ENCODE results near the gene CD163. TPM values are rescaled to one million over a fixed set of nuclear protein-coding genes. Genes with fewer than 3 reads are reported as not detected.

Gene CD163
- total RNA-seq, 4 donors from 2014 or later, result 192 to 455 (median 278) TPM

- no peak overlapping the region for H3K27ac ChIP-seq
- WGBS, 2 donors, result 6 to 7% methylated on average over 1 of the region's 1 CpG
- H3K4me1 ChIP-seq, result no peaks in the 10 kb centered on the region
- no peaks in the 10 kb centered on the region for H3K27me3 ChIP-seq
- TF ChIP-seq CTCF (IDR thresholded peaks at IDR 0.05), result no peak
- TF ChIP-seq EP300 (IDR thresholded peaks at IDR 0.05), result no peak
- TF ChIP-seq POLR2A (IDR thresholded peaks at IDR 0.05), result no peak
- no peak for DNase-seq (ENCODE audit: low spot score in 2 of 2)
- no peaks in the 10 kb centered on the region for H3K9me3 ChIP-seq
- H3K36me3 ChIP-seq, result no peaks in the 10 kb centered on the region
- no peak overlapping the region for H3K4me3 ChIP-seq
Measured at GRCh38 chr12:7479771-7480170, 23.8 kb downstream of the CD163 start.

- DNase-seq (ENCODE audit: low spot score in 2 of 2), result no peak
- H3K4me3 ChIP-seq, result no peak overlapping the region
- peaks cover 0 to 12% (median 0%) of the 10 kb centered on the region in 4 donors for H3K9me3 ChIP-seq
- H3K27me3 ChIP-seq, result no peaks in the 10 kb centered on the region
- no peak overlapping the region for H3K27ac ChIP-seq
- H3K36me3 ChIP-seq, result no peaks in the 10 kb centered on the region
- TF ChIP-seq POLR2A (IDR thresholded peaks at IDR 0.05) (no peak), CTCF (IDR thresholded peaks at IDR 0.05) (no peak), EP300 (IDR thresholded peaks at IDR 0.05) (no peak)
- no peaks in the 10 kb centered on the region for H3K4me1 ChIP-seq
- 90 to 96% methylated on average over 2 to 6 of the region's 6 CpGs for WGBS, 2 donors
Measured at GRCh38 chr12:7472060-7472459, 31.5 kb downstream of the CD163 start.

- WGBS, 2 donors, result 65 to 68% methylated on average over 7 of the region's 7 CpGs
- Histone ChIP-seq H3K4me3 (no peak overlapping the region), H3K36me3 (no peaks in the 10 kb centered on the region), H3K27ac (no peak overlapping the region), H3K27me3 (no peaks in the 10 kb centered on the region), H3K9me3 (peaks cover 0 to 7% (median 0%) of the 10 kb centered on the region in 4 donors), H3K4me1 (no peaks in the 10 kb centered on the region)
- DNase-seq (ENCODE audit: low spot score in 2 of 2), result peak in 1 of 2 donors; percentile 60
- TF ChIP-seq POLR2A (IDR thresholded peaks at IDR 0.05) (no peak), EP300 (IDR thresholded peaks at IDR 0.05) (no peak), CTCF (IDR thresholded peaks at IDR 0.05) (peak; percentile 44 to 70 (median 60))
Measured at GRCh38 chr12:7460375-7461259, 43.0 kb downstream of the CD163 start.

- Histone ChIP-seq H3K4me1 (no peaks in the 10 kb centered on the region), H3K9me3 (peaks cover 0 to 5% (median 0%) of the 10 kb centered on the region in 4 donors), H3K4me3 (no peak overlapping the region), H3K27me3 (no peaks in the 10 kb centered on the region), H3K27ac (no peak overlapping the region), H3K36me3 (no peaks in the 10 kb centered on the region)
- no peak for DNase-seq (ENCODE audit: low spot score in 2 of 2)
- no peak for TF ChIP-seq CTCF (IDR thresholded peaks at IDR 0.05)
- no peak for TF ChIP-seq POLR2A (IDR thresholded peaks at IDR 0.05)
- TF ChIP-seq EP300 (IDR thresholded peaks at IDR 0.05), result no peak
- WGBS, 2 donors, result 84 to 92% methylated on average over 3 of the region's 3 CpGs
Measured at GRCh38 chr12:7459973-7460372, 43.6 kb downstream of the CD163 start.

- TF ChIP-seq CTCF (IDR thresholded peaks at IDR 0.05) (no peak), POLR2A (IDR thresholded peaks at IDR 0.05) (no peak), EP300 (IDR thresholded peaks at IDR 0.05) (no peak)
- no peak overlapping the region for H3K27ac ChIP-seq
- no peak for DNase-seq (ENCODE audit: low spot score in 2 of 2)
- peaks cover 0 to 15% (median 0%) of the 10 kb centered on the region in 4 donors for H3K9me3 ChIP-seq
- H3K4me3 ChIP-seq, result no peak overlapping the region
- no peaks in the 10 kb centered on the region for H3K36me3 ChIP-seq
- H3K4me1 ChIP-seq, result no peaks in the 10 kb centered on the region
- H3K27me3 ChIP-seq, result no peaks in the 10 kb centered on the region
- 71 to 75% methylated on average over 3 of the region's 3 CpGs for WGBS, 2 donors
Measured at GRCh38 chr12:7451756-7452155, 51.8 kb downstream of the CD163 start.

All from tibial nerve (tissue), 4 donors.